Dedifferentiated amniotic fluid mesenchymal stem cell (primary cell): ENCODE measurements around the gene SEMA6D.
"Not testable (repeated sequence)": the region's sequence is repeated elsewhere in the genome, so short reads cannot be mapped to it uniquely, and the experiment has no call there.

Experiments
- DNase-seq: peaks from one replicate; pipeline ENCODE4 v3.0.0-alpha.2; 2016; ENCODE audit errors: extremely low spot score

SEMA6D gene

GRCh38 chr15:47716516-47716915 lies 789 bp upstream of the SEMA6D start:
- no peak for DNase-seq

GRCh38 chr15:47718497-47719437 lies 1.5 kb downstream of the SEMA6D start:
- DNase-seq, result no peak

- DNase-seq, result no peak
Measured at GRCh38 chr15:47719730-47720129, 2.4 kb downstream of the SEMA6D start.

- DNase-seq, result no peak
Measured at GRCh38 chr15:47720555-47720954, 3.2 kb downstream of the SEMA6D start.

- DNase-seq, result no peak
Measured at GRCh38 chr15:47721676-47722075, 4.4 kb downstream of the SEMA6D start.

DNA sequence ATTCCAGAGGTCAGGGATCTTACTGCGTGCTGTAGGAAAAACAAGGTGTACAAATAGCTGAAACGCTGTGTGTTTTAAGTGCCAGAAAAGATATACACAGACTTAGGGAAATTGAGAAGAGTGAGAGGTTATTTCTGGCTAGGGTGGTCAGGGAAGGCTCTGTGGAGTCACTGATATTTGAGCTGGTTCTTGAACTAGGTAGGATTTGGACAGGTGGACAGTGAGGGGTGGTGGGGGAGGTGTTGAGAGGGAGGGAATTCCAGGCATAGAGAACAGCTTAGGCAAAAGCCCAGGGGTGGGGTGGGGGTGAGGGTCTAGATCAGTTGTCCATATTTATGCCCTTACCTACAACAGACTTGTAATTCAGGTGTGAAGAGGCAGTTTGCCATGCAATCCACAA lies 7.0 kb downstream of the SEMA6D start:
- DNase-seq, result no peak

GRCh38 chr15:47725051-47725450 lies 7.7 kb downstream of the SEMA6D start:
- DNase-seq, result no peak

- DNase-seq, result no peak
Measured at GRCh38 chr15:47725906-47726305, 8.6 kb downstream of the SEMA6D start.

DNA sequence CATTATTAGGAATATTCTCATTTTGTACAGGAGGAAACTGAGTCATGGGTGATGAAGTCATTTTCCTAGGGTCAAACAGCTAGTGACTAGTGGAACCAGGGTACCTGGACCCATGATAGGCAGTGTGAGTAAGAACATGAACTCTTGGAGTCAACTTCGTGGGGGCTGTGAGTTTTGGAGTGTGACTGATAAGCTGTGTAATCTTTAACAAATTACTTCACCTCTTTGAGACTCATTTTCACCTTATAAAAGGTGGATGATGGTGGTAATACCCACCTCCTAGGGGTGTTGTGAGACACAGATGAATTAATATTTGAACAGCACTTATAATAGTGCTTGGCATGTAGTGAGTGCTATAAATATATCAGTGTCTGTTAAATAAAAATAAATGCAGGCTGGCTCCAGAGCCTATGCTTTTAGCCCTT lies 9.1 kb downstream of the SEMA6D start:
- no peak for DNase-seq

DNA sequence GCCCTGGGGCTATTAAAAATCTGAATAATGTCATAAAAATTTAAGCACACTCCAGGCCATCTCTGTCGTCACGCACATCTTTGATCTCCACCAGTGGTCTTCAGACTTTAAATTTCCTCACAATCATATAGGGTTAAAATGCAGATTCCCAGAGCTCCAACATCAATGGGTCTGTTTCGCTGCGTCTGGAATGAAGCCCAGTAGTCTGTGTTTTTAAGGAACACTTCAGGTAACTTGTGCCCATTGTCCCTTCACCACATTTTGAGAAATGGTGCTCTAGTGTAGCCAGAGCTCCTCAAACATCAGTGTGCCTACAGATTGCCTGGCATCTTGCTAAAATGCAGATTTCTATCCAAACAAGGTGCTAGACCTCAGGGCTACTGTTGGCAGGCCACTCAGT lies 9.8 kb downstream of the SEMA6D start:
- no peak for DNase-seq

- DNase-seq, result no peak
Measured at GRCh38 chr15:47727676-47728075, 10.4 kb downstream of the SEMA6D start.

- DNase-seq, result no peak
Measured at GRCh38 chr15:47728426-47728825, 11.1 kb downstream of the SEMA6D start.

DNA sequence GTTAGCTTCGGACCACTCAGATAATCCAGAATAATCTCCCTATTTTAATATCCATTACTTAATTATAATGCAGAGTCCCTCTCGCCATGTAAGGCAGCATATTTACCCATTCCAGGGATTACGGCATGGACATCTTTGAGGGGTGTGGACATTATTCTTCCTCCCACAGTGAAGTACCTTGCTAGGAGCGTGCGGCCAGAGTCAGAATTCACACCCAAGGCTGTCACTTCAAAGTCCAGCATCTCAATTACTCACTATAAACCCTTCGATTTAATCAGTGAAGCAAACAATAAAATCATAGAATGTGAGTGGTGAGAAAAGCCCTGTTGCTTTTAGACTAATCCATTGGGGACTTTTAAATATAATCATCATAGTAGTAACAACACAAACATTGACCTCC lies 11.6 kb downstream of the SEMA6D start:
- DNase-seq, result no peak

DNA sequence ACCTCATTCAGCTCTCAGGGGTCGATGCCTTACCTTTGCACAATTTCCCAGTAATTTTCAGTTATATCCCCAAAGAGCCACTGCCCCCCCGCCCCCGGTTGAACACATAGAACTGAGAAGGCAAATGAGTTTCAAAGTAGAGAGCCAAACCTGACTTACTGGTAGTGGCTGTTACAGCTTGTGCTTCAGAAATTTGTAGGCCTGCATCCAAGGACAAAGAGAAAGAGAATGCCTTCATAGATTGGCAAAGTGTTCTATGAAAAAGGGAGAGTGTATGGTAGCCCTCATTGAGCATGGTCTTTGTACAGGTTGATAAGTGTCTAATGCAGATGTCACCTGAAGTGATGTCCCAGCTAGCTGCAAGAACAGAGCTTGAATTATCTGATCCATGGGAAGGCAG lies 13.9 kb downstream of the SEMA6D start:
- DNase-seq, result no peak

DNA sequence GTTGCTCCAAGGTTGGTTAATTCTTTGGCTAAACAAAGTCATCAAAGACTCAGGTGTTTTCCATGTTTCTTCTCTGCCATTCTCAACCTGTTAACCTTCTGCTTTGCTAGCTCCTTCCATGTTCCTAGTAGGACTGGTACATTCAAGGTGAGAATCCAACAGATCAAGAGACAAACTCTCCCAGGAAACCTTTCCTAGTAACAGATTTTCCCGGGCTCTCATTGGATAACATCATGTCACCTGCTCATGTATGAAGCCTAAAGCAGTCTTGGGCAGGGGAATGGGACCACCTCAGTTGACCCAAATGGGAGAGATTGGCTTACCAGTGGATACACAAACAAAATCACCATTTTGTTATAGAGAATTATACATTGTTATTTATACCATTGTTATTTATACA lies 14.9 kb downstream of the SEMA6D start:
- no peak for DNase-seq

DNA sequence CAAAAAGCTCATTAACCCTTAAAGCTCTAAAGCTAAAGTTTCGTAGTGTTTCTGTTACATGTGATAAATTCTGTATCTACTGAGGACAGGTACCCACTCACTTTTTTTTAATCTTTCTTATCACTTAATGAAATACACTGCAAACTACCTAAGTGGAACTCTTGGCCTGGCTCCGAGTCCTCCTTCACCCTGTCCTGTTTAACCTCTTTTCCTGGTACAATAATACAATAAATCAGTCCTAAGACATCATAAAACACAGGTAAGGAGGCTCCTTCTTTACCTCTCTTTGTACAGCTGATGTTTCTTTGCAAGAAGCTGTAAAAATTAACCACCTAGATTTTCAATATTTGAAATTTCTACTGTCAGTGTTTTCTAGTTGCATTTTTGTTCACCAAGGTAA lies 15.8 kb downstream of the SEMA6D start:
- DNase-seq, result no peak

DNA sequence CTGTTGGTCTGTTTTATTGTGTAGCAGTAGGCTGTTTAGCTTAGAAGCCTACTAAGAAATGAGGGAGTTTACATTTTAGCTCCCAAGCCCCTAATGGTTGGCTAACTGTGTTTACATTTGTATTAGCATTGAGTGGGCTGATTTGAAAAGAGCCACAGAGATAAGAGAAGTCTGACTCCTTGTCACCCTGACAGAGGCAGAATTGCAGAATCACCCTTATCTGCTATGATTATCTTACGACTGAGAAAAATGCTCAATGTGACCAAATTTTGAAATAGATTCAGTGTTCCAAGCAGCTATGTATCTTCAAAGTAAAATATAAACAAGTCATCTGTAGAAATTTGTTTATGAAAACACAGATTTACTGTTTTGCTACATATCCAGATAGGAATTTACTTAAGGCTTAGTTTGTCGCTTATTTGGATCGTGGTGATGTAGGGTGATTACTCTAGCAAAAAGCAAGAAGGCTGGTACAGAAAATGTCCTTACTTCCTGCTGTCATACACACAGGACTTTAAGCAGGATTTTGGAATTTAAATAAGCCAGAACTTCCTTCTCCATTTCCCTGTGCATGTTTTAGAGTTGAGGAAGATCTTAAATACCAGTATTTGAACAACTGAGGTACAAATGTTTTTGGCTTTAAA lies 19.0 kb downstream of the SEMA6D start:
- no peak for DNase-seq

DNA sequence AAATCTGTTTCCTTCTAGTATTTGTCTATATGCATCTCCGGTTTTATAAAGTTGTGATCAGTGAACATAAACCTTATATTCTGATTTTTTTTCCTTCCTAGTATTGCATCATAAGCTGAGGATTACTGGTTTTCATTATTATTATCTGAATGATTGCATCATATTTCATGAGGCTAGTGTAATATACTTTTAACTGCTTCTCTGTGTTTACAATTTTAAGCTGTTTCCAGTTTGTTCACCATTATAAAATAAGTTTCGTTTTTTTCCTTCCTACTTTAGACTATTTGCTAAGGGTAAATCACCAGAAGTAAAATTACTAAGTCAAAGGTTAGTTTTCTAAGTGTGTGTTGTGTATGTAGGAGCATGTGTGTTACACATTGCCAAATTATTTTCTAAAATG lies 20.2 kb downstream of the SEMA6D start:
- no peak for DNase-seq

GRCh38 chr15:47738144-47738825 lies 21.0 kb downstream of the SEMA6D start:
- not testable (repeated sequence) for DNase-seq

GRCh38 chr15:47741082-47741481 lies 23.8 kb downstream of the SEMA6D start:
- DNase-seq, result no peak

DNA sequence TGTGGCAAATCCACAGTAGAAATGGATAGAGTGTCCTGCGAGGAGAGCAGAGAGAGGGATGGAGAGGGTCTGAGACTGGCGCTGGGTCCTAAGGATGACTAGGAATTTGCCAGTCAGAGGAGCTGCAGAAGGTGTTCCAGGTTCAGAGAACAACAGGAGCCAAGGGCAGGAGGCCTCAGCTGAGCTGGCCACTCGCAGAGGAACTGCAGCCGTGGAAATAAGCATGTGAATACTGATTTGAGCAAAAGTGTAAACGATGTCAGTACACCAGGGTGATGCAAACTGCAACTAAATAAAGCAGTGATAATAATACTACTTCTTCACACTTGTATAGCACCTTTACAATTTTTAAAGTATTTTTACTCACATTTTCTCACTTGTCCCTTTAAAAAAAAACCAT lies 24.6 kb downstream of the SEMA6D start:
- no peak for DNase-seq

- DNase-seq, result no peak
Measured at GRCh38 chr15:47742334-47742733, 25.0 kb downstream of the SEMA6D start.

DNA sequence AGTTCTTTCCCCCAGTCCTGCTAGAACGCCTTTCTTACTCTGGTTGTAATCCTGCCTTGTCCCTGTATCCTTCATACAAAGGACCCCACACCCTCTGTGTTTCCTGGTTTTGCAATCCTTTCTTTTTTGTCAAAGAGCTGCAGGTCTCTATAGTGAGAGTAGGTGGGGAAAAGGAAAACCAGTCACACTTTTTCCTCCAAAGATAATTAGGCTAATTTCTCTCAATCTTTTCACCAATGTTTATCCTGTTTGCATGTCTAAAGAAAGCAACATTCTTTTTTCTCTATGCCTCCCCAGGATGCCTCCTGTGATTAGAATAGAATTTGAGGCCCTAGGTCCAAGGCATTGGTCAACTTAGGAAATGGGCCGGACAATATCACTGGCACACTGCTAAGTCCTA lies 25.4 kb downstream of the SEMA6D start:
- no peak for DNase-seq
